Central memory CD8-positive, alpha-beta T cell (primary cell): ENCODE data around the gene TBK1.

Experiments
- ATAC-seq: fragments of 150-1000 bp; cut with Tn5 transposase; replicated peaks from 2 replicates; pipeline ENCODE4 v1.10.0; 2022; ENCODE audit warnings: mild to moderate bottlenecking, moderate FRiP score, moderate number of reproducible peaks; ENCODE audit not compliant: poor library complexity, severe bottlenecking; ENCODE audit errors: extremely low read depth
- DNase-seq, 2 donors: peaks; one replicate each; pipeline ENCODE4 v3.0.0; 2021; ENCODE audit warnings: low spot score in 2 of 2
- H3K27ac Mint-ChIP-seq: one replicate; pipeline ENCODE4 v1.8.0; 2022; ENCODE audit warnings: low read depth, mild to moderate bottlenecking, moderate library complexity, mixed read lengths
- H3K27me3 Mint-ChIP-seq: one replicate; pipeline ENCODE4 v1.8.0; 2022; ENCODE audit warnings: mixed read lengths
- H3K36me3 Mint-ChIP-seq: one replicate; pipeline ENCODE4 v1.8.0; 2022; ENCODE audit warnings: mild to moderate bottlenecking, moderate library complexity, mixed read lengths; ENCODE audit not compliant: insufficient read depth
- H3K4me1 Mint-ChIP-seq: one replicate; pipeline ENCODE4 v1.8.0; 2022; ENCODE audit warnings: mixed read lengths
- H3K4me3 Mint-ChIP-seq: one replicate; pipeline ENCODE4 v1.8.0; 2022; ENCODE audit warnings: mild to moderate bottlenecking, moderate library complexity, mixed read lengths
- H3K9me3 Mint-ChIP-seq: one replicate; pipeline ENCODE4 v1.8.0; 2022; ENCODE audit warnings: mixed read lengths

Gene TBK1

DNA sequence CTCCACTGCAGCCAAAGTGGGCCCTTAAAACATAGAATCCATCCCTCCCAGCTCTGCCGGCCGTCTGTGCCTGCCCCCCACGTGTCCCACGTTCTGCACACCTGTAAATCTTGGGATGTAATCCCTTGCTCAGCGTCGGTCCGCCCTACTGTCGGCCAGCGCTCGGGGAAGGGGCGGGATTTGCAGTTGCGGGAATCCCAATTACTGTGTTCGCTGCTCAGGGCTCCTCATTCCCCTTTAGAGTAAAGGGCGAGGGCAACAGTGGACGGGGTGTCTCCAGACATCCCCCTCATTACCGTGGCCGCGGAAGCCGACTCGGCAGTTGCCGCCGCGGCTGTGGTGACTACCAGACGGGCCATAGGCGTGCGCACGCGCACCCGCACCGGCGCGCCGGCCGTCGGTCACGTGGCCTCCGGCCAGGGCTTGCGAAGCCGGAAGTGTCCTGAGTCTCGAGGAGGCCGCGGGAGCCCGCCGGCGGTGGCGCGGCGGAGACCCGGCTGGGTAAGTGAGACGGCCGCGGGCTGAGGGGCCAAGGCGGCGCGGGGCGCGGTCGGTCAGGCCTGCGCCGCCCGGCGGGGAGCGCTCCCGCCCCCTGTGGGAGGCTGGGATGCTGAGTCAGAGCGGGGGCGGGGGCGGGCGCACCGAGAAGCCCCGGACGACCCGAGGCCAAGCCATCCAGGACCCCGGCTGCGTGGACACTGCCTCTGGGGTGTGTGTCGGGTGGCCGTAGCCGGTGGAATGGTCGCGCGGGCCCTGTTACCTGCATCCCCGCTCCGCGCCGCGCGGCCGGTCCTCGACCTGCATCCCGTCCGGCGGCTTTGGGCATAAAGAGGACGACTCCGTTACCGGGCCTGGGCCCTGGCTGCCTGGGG, at the start of gene TBK1:
TSS of gene TBK1 (plus strand) at position 434 of the 872 bp plus-strand sequence. CDS start 3,751 bp downstream, outside the sequence.
- peak within 1 kb of the TSS; percentile 90 for H3K4me3 Mint-ChIP-seq
- peaks cover 13% of the 10 kb centered on the region for H3K36me3 Mint-ChIP-seq
- no peaks in the 10 kb centered on the region for H3K9me3 Mint-ChIP-seq
- DNase-seq (peak; percentile 25 to 35), ATAC-seq (peak; percentile 56)
- H3K4me1 Mint-ChIP-seq: peaks cover 46% of the 10 kb centered on the region
- no peaks in the 10 kb centered on the region for H3K27me3 Mint-ChIP-seq
- H3K27ac Mint-ChIP-seq: peak within 1 kb of the TSS; percentile 95

DNA sequence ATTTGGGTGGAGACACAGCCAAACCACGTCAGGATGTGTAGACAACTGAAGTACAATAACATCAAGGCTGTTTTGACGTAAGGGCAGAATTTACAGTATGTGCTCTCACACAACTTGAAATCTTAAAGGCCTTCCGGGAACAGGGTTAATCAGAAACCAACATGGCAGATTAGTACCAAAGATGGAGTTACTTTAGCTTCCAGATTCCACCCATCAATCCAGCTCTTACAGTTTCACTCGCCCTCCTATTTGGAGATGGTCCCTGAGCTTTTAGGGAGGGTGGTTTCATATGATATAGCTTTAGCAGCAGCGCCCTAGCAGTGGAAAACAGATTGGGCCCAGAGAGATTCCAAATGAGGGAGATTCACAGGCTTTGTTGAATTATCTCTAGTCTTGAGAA, 49.7 kb upstream of the TBK1 start:
- peak overlapping the region; percentile 17 for H3K27ac Mint-ChIP-seq
- no peak for ATAC-seq

DNA sequence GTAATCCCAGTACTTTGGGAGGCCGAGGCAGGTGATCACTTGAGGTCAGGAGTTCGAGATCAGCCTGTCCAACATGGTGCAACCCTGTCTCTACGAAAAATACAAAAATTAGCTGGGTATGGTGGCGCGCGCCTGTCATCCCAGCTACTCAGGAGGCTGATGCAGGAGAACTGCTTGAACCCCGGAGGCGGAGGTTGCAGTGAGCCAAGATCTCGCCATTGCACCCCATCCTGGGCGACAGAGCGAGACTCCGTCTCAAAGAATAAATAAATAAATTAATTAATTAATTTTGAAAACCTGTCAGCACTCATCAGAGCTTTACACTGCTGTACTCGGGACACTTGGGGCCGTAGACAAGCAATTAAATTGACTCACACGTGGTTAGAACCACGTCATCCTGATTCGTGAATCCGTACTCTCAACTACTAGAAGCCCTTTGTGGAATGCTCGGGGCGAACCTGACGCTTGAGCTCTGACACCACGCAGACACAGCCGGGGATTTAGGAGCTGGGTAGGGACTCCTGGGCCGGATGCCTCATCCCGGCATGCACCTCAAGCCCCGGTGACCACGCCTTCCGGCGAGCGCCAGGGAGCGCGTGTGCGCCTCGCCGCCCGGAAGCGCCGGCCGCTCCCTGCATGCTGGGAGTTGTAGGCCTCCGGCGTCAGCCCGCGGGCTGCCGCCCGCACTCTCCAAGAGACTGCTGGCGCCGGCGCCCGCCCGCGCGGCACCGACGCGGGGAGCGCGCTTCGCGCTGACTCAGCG, 48.0 kb upstream of the TBK1 start, which contains the start of gene XPOT:
TSS of gene XPOT (plus strand) at position 686 of the 763 bp plus-strand sequence. CDS start 5,644 bp downstream, outside the sequence.
- Mint-ChIP-seq H3K4me1 (peaks cover 21% of the 10 kb centered on the region), H3K36me3 (peaks cover 7% of the 10 kb centered on the region)

More for the DNA sequence above, 49.7 kb upstream of the TBK1 start:
- Mint-ChIP-seq H3K9me3 (no peaks in the 10 kb centered on the region), H3K4me1 (peaks cover 15% of the 10 kb centered on the region), H3K4me3 (no peak overlapping the region), H3K27me3 (no peaks in the 10 kb centered on the region), H3K36me3 (peaks cover 7% of the 10 kb centered on the region)
- DNase-seq: no peak

DNA sequence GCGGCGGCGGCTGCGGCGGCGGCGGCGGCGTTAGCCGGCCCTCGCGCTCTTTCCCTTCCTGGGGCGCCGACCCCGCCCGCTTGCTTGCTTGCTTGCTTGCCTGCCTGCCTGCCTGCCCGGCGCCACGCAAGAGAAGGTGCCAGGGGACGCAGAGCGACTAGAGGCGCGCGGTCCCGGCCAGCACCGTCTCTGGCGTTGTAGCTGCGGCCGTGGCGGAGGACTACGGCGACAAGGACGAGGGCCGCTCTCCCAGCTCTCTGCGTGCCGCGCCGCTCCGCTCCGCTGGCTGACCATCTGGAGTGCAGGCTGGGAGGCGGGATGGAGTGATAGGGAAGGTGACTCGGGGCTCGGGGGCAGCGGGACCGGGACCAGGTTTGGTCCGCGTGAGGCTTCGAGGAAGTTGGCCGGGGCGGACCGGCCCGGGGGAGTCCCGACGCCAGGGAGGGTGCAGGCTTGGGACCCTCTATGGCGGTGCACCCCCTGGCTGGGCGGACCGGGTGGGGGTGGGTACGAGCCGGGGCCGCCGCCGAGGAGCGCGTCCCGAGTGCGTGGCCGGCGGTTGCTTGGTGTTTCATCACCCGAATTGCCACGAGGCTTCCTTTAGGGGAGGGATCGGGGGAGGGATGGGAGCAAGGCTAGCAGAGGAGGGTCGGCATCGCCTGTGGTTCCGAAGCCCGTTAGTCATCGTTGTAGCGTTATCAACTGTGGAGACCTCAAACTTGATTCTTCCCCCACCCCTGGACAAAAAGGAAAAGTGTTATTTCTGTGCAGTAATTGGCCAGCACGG, 47.3 kb upstream of the TBK1 start:
- ATAC-seq: peak; percentile 3
- Mint-ChIP-seq H3K36me3 (peaks cover 7% of the 10 kb centered on the region), H3K4me1 (peaks cover 21% of the 10 kb centered on the region), H3K9me3 (no peaks in the 10 kb centered on the region), H3K27me3 (no peaks in the 10 kb centered on the region), H3K4me3 (peak overlapping the region; percentile 97), H3K27ac (peak overlapping the region; percentile 92)
- no peak for DNase-seq

More for the DNA sequence above, 48.0 kb upstream of the TBK1 start, which contains the start of gene XPOT:
- Mint-ChIP-seq H3K27ac (peak within 1 kb of the TSS; percentile 92), H3K9me3 (no peaks in the 10 kb centered on the region), H3K27me3 (no peaks in the 10 kb centered on the region), H3K4me3 (peak within 1 kb of the TSS; percentile 97)
- ATAC-seq: peak; percentile 94
- peak; percentile 79 to 86 for DNase-seq

DNA sequence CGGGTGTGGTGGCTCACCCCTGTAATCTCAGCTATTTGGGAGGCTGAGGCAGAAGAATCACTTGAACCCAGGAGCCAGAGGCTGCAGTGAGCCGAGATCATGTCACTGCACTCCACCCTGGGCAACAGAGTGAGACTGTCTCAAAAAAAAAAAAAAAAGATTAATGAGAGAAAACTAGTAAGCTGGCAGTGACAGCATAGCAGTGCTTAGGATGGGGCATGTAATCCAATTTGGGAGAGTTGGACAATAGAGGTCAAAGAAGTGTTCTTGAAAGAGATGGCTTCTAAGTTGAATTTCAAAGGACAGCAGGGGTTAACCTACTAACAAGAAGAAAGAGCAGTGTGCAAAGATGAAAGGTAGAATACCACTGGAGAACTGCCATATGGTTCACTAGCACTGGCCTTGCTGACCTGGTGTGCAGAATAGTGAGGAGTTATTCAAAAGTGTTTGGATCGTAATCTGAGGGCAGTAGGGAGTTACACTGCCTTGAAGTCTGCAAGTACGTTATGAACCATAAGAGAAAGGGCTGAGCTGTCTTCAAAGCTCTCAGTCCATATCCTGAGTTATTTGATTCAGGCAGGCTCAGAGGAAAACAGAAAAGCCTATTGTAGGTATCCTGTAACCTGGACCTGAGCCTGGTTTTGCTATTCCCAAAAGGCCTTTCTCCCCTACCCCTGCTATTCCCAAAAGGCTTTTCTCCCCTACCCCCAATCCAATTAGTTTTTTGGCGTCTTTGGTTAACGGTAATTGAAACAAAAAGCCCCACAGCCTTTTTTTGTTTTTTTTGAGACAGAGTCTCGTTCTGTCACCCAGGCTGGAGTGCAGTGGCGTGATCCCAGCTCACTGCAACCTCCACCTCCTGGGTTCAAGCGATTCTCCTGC, 44.3 kb upstream of the TBK1 start:
- Mint-ChIP-seq H3K9me3 (no peaks in the 10 kb centered on the region), H3K27me3 (no peaks in the 10 kb centered on the region), H3K36me3 (peaks cover 20% of the 10 kb centered on the region), H3K4me1 (peaks cover 15% of the 10 kb centered on the region), H3K27ac (no peak overlapping the region), H3K4me3 (no peak overlapping the region)
- DNase-seq: no peak
- ATAC-seq: no peak

DNA sequence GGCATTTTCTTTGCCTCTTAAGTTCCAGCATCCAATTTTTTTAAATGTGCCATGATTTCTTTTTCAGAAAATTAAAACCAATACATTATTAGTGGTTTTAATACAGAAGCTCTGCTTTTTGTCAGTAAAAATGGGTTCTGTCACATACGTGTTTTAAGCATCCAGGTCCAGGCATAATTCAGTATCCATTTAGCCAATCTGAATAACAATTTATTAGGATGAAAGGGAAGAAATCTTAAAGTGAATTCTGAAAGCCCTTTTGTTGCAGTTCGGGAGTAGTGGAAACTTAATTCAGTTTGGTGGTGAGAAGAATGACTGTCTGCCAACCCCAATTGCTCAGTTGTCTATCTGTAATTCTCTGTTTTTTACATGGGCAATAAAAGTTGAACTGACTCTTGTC, 40.5 kb upstream of the TBK1 start:
- Mint-ChIP-seq H3K27ac (no peak overlapping the region), H3K36me3 (peaks cover 38% of the 10 kb centered on the region)

DNA sequence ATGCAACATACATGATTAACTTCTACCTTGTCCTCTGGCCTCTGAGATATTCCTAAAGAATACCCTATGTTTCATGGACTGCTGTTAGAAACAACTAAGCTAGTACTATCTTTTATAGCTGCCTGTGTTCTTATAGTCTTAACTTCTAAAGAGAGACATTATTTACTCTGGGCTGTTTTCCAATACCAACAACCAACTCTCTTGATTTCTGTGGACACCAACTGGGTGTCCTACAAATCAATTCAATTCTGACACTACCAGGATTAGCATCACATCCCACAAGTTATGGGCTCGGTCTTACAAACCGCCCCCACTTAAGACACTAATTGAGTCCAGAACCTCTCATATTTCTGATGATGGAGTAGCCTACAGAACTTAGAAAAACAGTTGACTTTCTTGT, 39.5 kb upstream of the TBK1 start:
- Mint-ChIP-seq H3K4me1 (peaks cover 3% of the 10 kb centered on the region), H3K27ac (no peak overlapping the region), H3K4me3 (no peak overlapping the region), H3K36me3 (peaks cover 48% of the 10 kb centered on the region), H3K27me3 (no peaks in the 10 kb centered on the region), H3K9me3 (no peaks in the 10 kb centered on the region)
- ATAC-seq: no peak
- DNase-seq: no peak

More for the DNA sequence above, 40.5 kb upstream of the TBK1 start:
- Mint-ChIP-seq H3K4me3 (no peak overlapping the region), H3K4me1 (peaks cover 6% of the 10 kb centered on the region), H3K9me3 (no peaks in the 10 kb centered on the region), H3K27me3 (no peaks in the 10 kb centered on the region)
- no peak for ATAC-seq
- DNase-seq: no peak

DNA sequence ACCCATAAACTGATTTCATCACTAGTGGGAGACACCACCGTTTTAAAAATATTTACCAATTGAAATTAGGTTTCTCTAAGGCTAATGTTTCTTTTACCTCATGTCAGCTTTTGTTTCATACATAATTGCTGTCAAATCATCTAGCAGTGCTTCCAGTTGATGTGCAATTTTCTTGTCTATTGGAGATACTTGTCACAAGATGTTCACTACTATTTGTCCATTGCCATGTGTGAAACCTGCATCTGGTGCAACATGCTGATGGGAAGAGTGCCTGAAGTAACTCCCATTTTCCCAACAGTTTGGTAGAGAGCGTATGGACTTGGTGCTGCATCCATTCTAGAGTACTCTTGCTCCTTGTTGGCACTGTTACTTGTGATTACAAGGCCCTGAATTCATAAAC, 38.0 kb upstream of the TBK1 start:
- Mint-ChIP-seq H3K4me3 (no peak overlapping the region), H3K9me3 (no peaks in the 10 kb centered on the region), H3K36me3 (peaks cover 56% of the 10 kb centered on the region), H3K27ac (no peak overlapping the region), H3K27me3 (no peaks in the 10 kb centered on the region), H3K4me1 (no peaks in the 10 kb centered on the region)
- ATAC-seq: no peak
- DNase-seq: no peak

DNA sequence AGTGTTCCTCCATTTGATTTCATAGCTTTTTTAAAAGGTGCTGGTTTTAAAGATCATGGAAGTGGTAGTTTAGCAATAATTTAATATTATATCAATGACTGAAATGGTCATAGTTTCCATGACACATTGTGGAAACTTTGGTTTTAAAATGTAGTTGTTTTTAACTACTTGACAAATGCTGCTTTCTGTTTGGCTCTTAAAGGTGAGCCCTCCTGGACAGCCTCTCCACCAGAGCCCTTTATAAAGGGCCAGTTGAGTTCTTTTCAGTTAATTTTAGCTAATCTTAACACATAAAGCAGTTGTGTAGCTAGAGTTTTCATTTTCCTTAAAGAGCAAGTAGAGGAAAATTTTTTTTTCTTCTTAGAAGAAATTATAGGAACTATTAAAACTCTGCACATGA, 33.7 kb upstream of the TBK1 start:
- no peaks in the 10 kb centered on the region for H3K4me1 Mint-ChIP-seq
- no peaks in the 10 kb centered on the region for H3K27me3 Mint-ChIP-seq
- H3K27ac Mint-ChIP-seq: no peak overlapping the region
- no peaks in the 10 kb centered on the region for H3K9me3 Mint-ChIP-seq
- ATAC-seq (no peak), DNase-seq (no peak)
- H3K36me3 Mint-ChIP-seq: peaks cover 77% of the 10 kb centered on the region
- no peak overlapping the region for H3K4me3 Mint-ChIP-seq

DNA sequence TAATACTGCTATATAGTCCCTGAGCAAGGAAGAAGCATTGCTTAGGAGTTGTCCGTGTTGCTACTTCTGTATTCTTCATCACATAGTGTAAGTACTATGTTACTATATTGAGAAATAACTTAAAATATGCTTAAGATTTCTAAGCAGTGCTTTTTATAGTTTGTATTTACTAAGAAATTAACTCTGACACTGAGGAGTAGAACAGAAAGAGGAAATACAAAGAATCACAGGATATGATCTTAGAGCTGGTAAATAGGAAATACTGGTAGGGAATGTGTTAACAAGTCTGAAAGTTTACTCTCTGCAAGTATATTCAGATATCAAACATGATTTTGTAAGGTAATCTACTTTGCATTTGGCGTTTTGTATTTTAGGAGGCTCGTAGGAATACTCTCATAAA, 32.2 kb upstream of the TBK1 start:
- no peak overlapping the region for H3K4me3 Mint-ChIP-seq

DNA sequence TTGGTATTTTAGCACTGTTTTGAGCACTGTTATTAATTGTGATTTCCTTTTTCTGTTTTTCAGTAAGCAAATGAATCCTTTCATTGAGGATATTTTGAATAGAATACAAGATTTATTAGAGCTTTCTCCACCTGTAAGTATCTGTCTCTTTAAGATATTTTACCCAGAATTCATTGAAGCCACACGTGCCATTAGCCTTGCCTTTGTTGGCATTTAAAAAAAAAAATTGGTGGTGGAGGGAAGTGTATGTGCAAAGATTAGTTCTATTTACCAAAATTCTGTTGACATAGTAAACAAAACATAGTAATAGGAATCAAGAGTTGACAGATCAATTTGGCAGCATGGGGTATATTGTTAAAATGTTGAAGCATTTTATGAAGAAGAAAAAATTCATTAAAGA, 23.9 kb upstream of the TBK1 start:
- Mint-ChIP-seq H3K27ac (no peak overlapping the region), H3K9me3 (no peaks in the 10 kb centered on the region), H3K4me3 (no peak overlapping the region), H3K4me1 (no peaks in the 10 kb centered on the region), H3K27me3 (no peaks in the 10 kb centered on the region), H3K36me3 (peaks cover 80% of the 10 kb centered on the region)
- DNase-seq (no peak), ATAC-seq (no peak)

More for the DNA sequence above, 32.2 kb upstream of the TBK1 start:
- DNase-seq: no peak
- ATAC-seq: no peak
- Mint-ChIP-seq H3K36me3 (peaks cover 75% of the 10 kb centered on the region), H3K27ac (no peak overlapping the region), H3K27me3 (no peaks in the 10 kb centered on the region), H3K9me3 (no peaks in the 10 kb centered on the region), H3K4me1 (no peaks in the 10 kb centered on the region)
